ENCODE results near the gene TBC1D1. TPM values are rescaled to one million over a fixed set of nuclear protein-coding genes. Genes with fewer than 3 reads are reported as not detected.

TBC1D1 gene
- polyA plus RNA-seq, 1 experiment: 50.7 TPM

DNA sequence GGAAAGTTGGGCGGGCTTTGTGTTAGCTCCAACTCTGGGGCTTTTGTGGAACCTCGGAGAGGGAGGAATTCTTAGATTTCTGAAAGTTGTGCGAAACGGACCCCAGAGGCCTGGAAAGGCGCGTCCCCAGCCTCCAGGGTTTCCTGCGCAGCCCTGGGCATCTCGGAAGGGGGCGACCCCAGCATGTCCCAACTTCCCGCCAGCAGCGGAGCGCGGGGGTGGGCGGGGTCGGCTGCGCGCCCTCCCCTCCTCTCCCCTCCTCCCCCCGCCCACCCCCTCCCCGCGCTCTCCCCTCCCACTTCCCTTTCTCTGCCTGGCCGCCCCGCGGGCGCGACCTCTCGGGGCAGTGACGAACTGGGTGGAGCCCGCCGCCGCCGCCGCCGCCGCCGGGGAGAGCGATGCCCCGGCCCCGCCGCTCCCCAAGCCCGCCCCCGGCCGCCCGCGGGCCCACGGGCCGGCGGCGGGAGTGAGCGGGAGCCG lies 86.1 kb downstream of the TBC1D1 start:
- Histone ChIP-seq H3K4me3 (ENCODE audit: low read depth, low read length) (peak overlapping the region; percentile 70), H3K27me3 (ENCODE audit: control insufficient read depth, insufficient read depth, low read length) (no peaks in the 10 kb centered on the region), H3K9me3 (ENCODE audit: control insufficient read depth, insufficient read depth, low read length) (no peaks in the 10 kb centered on the region; the same call in 1 of the 2 replicates), H3K27ac (ENCODE audit: low read depth, low read length) (no peak overlapping the region)
- DNase-seq (ENCODE audit: low read depth, low spot score): no peak
- ChIA-PET POLR2A (no interaction called here), CTCF (interaction anchor here (0.7 to 1.4 kb wide), 3 partner anchors 54 to 173 kb away, joined by 3 to 4 read pairs (median 3); no protein-coding TSS in a partner anchor)
- TF ChIP-seq, protein P1, sequence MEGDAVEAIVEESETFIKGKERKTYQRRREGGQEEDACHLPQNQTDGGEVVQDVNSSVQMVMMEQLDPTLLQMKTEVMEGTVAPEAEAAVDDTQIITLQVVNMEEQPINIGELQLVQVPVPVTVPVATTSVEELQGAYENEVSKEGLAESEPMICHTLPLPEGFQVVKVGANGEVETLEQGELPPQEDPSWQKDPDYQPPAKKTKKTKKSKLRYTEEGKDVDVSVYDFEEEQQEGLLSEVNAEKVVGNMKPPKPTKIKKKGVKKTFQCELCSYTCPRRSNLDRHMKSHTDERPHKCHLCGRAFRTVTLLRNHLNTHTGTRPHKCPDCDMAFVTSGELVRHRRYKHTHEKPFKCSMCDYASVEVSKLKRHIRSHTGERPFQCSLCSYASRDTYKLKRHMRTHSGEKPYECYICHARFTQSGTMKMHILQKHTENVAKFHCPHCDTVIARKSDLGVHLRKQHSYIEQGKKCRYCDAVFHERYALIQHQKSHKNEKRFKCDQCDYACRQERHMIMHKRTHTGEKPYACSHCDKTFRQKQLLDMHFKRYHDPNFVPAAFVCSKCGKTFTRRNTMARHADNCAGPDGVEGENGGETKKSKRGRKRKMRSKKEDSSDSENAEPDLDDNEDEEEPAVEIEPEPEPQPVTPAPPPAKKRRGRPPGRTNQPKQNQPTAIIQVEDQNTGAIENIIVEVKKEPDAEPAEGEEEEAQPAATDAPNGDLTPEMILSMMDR (IDR thresholded peaks at IDR 0.05; ENCODE audit: low read depth, low read length): no peak

GRCh38 chr4:37977471-37978247 lies 86.8 kb downstream of the TBC1D1 start:
- POLR2A ChIA-PET: no interaction called here
- CTCF ChIA-PET: interaction anchor here (0.7 to 1.4 kb wide), 3 partner anchors 24 to 174 kb away, joined by 3 to 6 read pairs (median 4); no protein-coding TSS in a partner anchor
- no peak for DNase-seq (ENCODE audit: low read depth, low spot score)
- H3K9me3 ChIP-seq (ENCODE audit: control insufficient read depth, insufficient read depth, low read length): no peaks in the 10 kb centered on the region; the same call in 1 of the 2 replicates
- TF ChIP-seq, protein P1 (IDR thresholded peaks at IDR 0.05; ENCODE audit: low read depth, low read length): peak; percentile 52
- H3K4me3 ChIP-seq (ENCODE audit: low read depth, low read length): peak overlapping the region; percentile 70
- no peaks in the 10 kb centered on the region for H3K27me3 ChIP-seq (ENCODE audit: control insufficient read depth, insufficient read depth, low read length)
- H3K27ac ChIP-seq (ENCODE audit: low read depth, low read length): no peak overlapping the region

DNA sequence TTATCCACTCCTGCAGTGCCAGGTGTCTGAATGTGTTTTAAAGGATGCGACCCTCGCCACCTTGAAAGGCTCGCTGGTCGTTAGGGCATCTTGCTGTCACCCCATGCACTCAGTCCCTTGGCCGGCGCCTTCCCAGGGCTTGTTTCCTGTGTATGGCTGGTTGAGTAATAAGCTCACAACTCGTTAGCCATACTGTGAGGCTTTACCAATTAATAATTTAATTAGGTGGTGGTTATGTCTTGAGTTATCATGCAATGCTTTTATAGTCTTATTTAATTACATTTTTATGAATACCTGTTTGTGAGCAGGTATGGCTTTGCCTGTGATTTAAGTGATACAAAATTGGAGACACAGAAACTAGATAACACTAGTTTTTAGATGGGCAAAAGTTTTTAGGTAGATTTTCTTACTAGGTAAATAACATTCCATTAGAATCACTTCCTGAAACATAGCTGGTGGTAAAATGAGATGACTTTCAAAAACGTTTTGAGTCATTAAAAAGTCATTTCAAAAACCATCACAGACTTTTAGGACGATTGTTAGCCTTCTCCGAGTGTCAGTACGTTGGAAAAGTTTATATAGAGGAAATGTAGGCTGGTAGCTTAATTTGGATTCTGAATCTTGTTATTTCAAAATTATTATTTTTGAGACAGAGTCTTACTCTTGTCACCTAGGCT lies 87.5 kb downstream of the TBC1D1 start:
- no peak for DNase-seq (ENCODE audit: low read depth, low spot score)
- POLR2A ChIA-PET: no interaction called here

GRCh38 chr4:37980246-37980645 lies 89.4 kb downstream of the TBC1D1 start:
- CTCF ChIA-PET: no interaction called here
- Histone ChIP-seq H3K9me3 (ENCODE audit: control insufficient read depth, insufficient read depth, low read length) (no peaks in the 10 kb centered on the region; the same call in 1 of the 2 replicates), H3K4me3 (ENCODE audit: low read depth, low read length) (no peak overlapping the region), H3K27me3 (ENCODE audit: control insufficient read depth, insufficient read depth, low read length) (no peaks in the 10 kb centered on the region), H3K27ac (ENCODE audit: low read depth, low read length) (no peak overlapping the region)
- POLR2A ChIA-PET: no interaction called here
- DNase-seq (ENCODE audit: low read depth, low spot score): no peak
- TF ChIP-seq, protein P1 (IDR thresholded peaks at IDR 0.05; ENCODE audit: low read depth, low read length): no peak

More for the DNA sequence above, 87.5 kb downstream of the TBC1D1 start:
- CTCF ChIA-PET: interaction anchor here (0.7 to 1.4 kb wide), 8 partner anchors 10 to 781 kb away, joined by 3 to 10 read pairs (median 3); no protein-coding TSS in a partner anchor
- H3K27ac ChIP-seq (ENCODE audit: low read depth, low read length): no peak overlapping the region
- H3K4me3 ChIP-seq (ENCODE audit: low read depth, low read length): peak overlapping the region; percentile 70
- TF ChIP-seq, protein P1 (IDR thresholded peaks at IDR 0.05; ENCODE audit: low read depth, low read length): no peak
- H3K27me3 ChIP-seq (ENCODE audit: control insufficient read depth, insufficient read depth, low read length): no peaks in the 10 kb centered on the region
- no peaks in the 10 kb centered on the region; the same call in 1 of the 2 replicates for H3K9me3 ChIP-seq (ENCODE audit: control insufficient read depth, insufficient read depth, low read length)

Data from AG04450 (cell line).